Activated naive CD4-positive, alpha-beta T cell treated with anti-CD3 and anti-CD28 coated beads, Interleukin-2, amount 50 U/mL, for 72 hours (primary cell): ENCODE measurements around the gene TP53I11. TPM values are rescaled to one million over a fixed set of nuclear protein-coding genes. Genes with fewer than 3 reads are reported as not detected.

Source experiments
- ATAC-seq, 2 donors: fragments of 150-1000 bp; cut with Tn5 transposase; 2 replicates each; pipeline ENCODE4 v1.10.0; 2021; ENCODE audit warnings: mild to moderate bottlenecking in 2 of 2, moderate library complexity in 2 of 2
- DNase-seq, 2 donors: peaks; one replicate each; pipeline ENCODE4 v3.0.0; 2021 to 2022; ENCODE audit warnings: low spot score in 2 of 2
- H3K27ac Mint-ChIP-seq, 2 donors: one replicate each; pipeline ENCODE4 v1.8.0; 2022; ENCODE audit warnings: mild to moderate bottlenecking in 2 of 2, mixed read lengths in 2 of 2
- H3K36me3 Mint-ChIP-seq, 2 donors: one replicate each; pipeline ENCODE4 v1.8.0; 2022; ENCODE audit warnings: mixed read lengths in 2 of 2
- H3K9me3 Mint-ChIP-seq, 2 donors: one replicate each; pipeline ENCODE4 v1.8.0; 2022; ENCODE audit warnings: mixed read lengths in 2 of 2
- total RNA-seq, 2 donors: library from RNA; stranded (reverse); gene quantifications; one replicate each; pipeline ENCODE4 v1.2.3, GENCODE V29; 2022

Gene TP53I11
- total RNA-seq, 2 donors from 2014 or later = 7.5 to 21.5 TPM

DNA sequence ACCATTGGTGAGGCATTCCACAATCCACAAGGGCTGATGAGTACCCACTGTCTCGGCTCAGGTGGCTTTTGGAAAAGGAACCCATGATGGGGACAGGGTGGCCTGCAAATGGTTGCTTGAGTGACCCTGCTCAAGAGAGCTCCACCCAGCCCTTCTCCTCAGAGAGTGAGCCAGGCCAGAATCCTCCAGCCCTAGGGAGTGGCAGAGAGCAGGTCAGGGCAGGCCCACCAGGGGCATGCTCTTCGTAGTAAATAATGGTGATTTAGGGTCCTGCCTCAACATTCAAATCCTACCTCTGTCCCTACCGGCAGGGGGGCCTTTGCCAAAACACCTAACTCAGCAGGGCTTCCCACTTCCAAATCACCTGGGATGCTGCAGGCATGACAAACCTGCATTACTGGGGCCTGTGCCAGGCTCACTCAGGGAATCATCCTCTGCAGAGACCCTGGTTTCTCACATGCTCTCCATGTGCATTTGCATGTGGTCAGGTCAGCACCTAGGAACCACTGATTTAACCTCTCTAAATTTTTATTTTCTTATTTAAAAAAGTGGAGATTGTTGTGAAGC lies 17.3 kb upstream of the TP53I11 start:
- Mint-ChIP-seq H3K36me3 (no peaks in the 10 kb centered on the region), H3K27ac (no peak overlapping the region), H3K9me3 (no peaks in the 10 kb centered on the region)
- DNase-seq (no peak), ATAC-seq (no peak)

DNA sequence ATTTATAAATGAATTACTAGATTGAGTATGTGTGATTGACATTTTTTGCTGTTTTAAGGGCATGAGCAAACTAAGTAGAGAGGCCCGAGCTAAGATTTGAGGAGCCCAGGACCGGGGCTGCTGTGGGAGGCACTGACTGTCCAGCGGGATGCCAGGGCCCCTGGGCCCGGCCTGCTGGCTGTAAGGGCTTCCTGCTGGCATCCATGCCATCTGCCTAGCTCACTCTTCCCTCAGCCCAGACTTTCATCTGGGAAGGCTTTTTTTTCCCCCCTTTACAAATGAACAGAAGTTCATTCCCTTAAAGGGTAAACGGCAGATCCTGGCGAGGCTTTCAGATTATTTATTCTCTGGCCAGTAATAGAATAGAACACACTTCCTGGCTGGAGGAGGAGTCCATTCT lies 16.0 kb upstream of the TP53I11 start:
- no peak for DNase-seq
- ATAC-seq = no peak
- Mint-ChIP-seq H3K27ac (no peak overlapping the region), H3K9me3 (no peaks in the 10 kb centered on the region), H3K36me3 (no peaks in the 10 kb centered on the region)

DNA sequence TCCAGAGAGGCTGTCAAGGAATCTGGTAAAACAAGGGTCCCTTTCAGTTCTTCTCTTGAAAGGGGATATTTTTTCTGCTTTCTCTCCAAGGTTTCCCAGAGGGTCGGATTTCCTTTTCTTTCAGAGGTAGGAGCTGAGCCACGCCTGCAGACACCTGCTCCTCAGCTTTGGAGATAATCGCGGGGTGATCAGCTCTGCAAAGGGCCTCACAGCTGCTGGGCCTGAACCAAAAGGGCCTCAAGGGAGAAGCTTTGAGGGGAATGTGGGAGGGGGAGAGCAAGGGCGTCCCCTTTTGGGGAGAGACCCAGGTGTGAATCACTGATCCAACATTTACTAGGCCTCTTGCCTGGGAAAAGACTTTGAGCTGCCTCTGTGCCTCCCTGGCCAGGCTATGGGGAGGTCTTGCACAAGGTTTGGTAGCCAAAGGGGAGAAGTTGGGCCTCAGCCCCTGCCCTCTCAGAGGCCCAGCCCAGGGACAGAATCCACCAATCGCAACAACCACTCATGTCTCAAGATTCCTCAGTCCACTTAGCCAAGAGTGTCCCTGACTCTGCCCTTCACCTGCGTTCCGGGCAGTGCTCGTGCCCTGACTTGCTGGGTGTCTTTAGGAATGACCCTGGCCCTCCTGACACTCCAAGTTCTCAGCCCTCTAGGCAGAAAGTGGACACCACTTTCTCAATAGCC lies 14.0 kb upstream of the TP53I11 start:
- no peak overlapping the region for H3K27ac Mint-ChIP-seq
- no peak for DNase-seq

DNA sequence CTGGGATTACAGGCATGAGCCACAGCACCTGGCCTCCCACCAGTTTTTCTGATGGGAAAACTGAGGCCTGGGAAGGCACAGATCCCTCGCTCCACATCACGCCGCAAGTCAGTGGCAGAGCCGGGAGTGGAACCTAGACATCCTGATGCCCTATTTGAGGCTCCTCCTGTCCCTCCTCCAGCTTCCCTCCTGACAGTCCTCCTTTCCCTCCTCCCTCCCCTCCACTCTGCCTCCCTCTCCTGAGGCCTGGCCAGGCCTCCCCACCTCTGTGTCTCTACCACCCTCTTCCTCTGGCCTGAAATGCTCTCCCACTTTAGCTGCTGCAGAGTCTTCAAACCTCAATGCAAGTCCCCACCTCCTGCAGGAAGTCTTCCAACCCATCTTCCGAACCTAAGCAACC lies 13.3 kb upstream of the TP53I11 start:
- H3K27ac Mint-ChIP-seq = no peak overlapping the region
- ATAC-seq (no peak), DNase-seq (no peak)
- no peaks in the 10 kb centered on the region for H3K9me3 Mint-ChIP-seq
- H3K36me3 Mint-ChIP-seq = no peaks in the 10 kb centered on the region

More for the DNA sequence above, 14.0 kb upstream of the TP53I11 start:
- ATAC-seq = no peak
- Mint-ChIP-seq H3K9me3 (no peaks in the 10 kb centered on the region), H3K36me3 (no peaks in the 10 kb centered on the region)

DNA sequence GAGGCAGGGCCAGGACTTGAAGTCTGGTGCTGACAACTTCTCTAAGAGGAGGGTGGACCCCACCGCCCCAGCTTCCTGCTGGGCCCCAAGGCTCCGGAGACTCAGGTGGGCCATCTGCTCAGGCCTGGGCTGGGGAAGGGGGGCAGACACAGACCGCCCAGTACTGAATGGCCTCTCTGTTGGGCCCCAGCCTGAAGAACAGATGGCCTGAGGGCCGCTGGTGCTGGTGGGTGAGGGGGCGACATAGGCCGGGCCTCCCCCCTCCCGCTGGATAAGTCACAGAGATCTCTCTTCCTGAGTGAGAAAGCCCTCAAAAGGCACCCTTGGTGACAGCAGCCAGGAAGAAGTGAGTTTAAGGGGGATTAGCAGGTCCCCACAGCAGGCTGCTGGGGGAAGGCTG lies 12.5 kb upstream of the TP53I11 start:
- Mint-ChIP-seq H3K36me3 (no peaks in the 10 kb centered on the region), H3K27ac (no peak overlapping the region), H3K9me3 (no peaks in the 10 kb centered on the region)
- DNase-seq (no peak), ATAC-seq (no peak)

DNA sequence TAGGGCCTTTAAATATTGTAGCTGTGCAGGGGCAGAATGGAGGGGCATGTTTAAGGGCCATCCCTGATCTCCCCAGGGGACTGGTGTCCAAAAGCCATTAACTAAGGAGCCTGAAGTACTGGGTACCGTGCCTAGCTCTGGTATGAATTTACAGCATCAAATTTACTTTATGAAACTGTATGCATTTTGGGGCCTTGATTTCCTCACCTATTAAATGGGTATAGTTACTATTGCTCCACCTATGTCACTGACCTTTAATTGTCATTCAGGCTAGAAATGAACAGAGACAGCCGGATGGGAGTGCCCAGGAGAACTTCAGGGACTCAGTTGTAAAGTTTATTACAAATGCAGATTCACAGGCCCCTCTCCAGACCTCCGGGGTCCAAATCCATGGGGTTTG lies 11.8 kb upstream of the TP53I11 start:
- Mint-ChIP-seq H3K27ac (no peak overlapping the region), H3K36me3 (no peaks in the 10 kb centered on the region), H3K9me3 (no peaks in the 10 kb centered on the region)
- ATAC-seq (no peak), DNase-seq (no peak)

DNA sequence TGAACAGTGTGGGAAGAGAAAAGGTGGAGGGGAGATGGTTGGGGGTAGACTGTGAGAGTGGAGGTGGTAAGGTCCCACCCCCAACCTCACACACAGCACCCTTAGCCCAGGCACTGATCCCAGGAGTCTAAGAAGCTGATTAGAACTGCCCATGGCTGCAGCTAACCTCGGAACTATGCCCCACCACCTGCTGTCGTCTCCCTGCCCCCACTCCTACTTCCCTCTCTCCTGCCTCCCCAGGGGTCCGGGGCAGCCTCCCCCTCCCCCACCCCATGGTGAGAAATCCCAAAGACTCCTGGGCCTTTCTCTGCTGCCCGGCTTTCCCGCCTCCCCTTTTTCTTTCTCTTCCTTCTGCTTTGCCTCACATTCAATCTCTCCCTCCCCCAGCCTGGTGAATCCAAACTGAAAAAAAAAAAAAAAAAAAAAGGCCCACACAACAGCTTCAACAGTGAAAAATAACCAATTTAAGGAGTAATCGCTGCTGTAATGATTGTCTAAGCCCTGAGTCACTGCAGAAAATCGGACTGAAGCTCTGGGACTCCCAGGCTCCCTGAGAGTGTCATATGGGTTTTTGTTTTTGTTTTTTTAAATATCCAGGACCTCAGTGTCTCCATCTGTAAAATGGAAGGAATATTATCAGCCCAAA lies 9.6 kb upstream of the TP53I11 start:
- ATAC-seq = no peak
- no peak for DNase-seq
- H3K36me3 Mint-ChIP-seq = no peaks in the 10 kb centered on the region
- H3K27ac Mint-ChIP-seq = peak overlapping the region in 1 of 2 donors; percentile 22
- H3K9me3 Mint-ChIP-seq = no peaks in the 10 kb centered on the region

DNA sequence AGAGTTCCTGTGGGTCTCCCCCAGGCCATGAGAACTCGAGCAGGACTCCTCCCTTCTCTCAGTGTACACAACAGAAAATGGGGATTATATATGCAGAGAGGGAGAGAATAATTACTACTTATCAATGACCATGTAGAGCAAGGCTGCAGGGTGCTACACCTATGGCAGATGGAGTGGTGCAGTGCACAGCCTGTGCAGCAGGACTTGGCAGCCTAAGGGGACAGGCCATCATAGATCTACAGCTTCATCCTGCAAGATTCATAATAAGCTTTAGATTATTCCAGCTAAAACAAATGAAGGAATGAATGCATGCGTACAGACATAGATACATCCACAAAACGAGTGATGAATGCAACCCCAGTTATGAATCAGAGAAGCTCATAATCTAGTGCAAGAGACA lies 8.4 kb upstream of the TP53I11 start:
- no peak for ATAC-seq
- DNase-seq = no peak
- H3K36me3 Mint-ChIP-seq = no peaks in the 10 kb centered on the region
- H3K27ac Mint-ChIP-seq = no peak overlapping the region
- no peaks in the 10 kb centered on the region for H3K9me3 Mint-ChIP-seq

DNA sequence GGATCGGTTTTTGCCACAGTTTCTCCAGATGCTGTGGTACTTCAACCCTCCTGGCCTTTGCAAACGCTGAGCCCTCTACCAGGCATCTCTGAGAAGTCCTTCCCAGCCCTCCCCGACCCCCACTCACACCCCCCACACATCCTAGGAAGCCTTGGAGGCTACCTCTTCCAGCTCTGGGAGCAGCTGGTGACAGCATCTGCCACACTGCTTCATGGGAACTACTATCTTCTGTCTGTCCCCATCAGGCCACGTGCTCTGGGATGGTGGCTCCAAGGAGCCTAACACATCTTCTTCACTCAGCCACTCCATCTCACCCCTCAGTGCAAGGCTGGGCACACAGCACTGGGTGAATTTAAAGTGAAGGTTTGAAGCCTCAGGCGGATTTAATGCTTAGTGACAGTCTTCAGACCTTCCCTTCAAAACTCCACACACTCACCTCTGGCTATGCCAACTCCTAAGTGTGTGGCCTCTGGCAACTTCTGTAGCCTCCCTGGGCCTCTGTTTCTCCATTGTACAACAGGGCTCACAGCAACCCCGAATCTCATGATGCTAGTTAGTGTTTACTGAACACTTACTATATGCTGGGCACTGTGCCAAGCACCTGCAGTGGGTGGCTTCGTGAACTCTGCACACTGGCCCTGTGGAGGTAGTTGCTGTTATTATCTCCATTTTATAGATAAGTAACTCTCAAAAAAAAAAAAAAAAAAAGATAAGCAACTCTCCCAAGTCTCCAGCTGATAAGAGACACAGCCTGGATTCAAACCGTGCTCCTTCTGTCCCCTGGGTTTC lies 7.3 kb upstream of the TP53I11 start:
- H3K27ac Mint-ChIP-seq = no peak overlapping the region
- ATAC-seq (no peak), DNase-seq (no peak)
- H3K36me3 Mint-ChIP-seq = no peaks in the 10 kb centered on the region
- no peaks in the 10 kb centered on the region for H3K9me3 Mint-ChIP-seq

DNA sequence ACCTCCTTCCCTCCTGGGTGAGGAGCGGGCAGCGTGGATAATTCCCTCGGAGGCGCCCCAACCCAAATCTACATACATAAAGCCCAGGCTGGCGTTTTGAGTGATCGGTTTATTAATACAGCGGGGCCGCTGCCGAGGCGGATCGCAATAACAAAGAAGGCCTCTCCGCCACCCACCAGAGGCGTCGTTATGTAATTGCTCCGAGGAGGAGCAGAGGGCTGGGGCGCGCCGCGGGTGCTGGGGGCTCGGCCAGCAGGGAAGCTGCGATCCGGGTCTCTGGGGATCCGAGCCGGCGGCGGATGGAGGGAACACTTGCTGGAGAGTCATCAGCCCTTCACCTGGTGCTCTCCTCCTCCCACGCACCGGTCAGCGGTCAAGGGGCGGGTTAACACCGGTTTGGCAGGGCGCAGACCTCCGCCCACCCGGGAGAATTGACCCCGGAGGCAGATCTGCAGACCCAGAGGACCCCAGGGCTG lies 6.4 kb upstream of the TP53I11 start:
- Mint-ChIP-seq H3K36me3 (no peaks in the 10 kb centered on the region), H3K27ac (no peak overlapping the region), H3K9me3 (no peaks in the 10 kb centered on the region)
- DNase-seq = no peak
- ATAC-seq = no peak

DNA sequence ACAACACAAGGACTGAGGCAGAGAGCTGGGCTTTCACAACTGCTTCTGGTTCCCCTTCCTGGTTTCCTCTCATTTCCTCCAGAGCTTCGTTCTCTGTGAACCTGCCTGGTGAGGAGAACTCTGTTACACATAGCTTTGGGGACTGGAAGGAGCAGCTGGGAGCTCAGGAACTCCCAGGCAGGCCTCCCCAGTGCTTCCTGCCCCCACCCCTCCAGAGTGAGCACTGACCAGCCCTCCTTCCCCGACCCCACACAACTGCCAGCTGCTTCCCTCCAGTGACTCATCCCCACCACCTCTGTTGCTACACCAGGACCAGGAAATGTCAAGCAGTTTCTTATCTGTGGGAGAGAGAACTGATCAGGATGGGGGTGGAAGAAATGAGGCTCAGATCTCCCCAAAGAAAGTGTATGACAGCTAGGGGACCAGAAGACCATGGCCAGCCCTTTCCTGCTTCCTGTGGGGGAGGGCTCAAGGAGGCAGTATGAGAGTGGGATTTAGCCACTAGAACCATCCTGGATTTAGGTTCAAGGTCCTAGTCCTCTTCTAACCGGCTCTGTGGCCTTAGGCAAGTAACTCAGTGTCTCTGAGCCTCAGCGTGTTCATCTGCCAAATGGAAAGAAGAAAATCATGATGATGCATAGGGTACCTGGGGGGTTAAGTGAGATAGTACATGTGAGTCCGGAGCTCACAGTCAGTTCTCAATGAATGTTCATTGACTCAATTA lies 4.5 kb upstream of the TP53I11 start:
- Mint-ChIP-seq H3K9me3 (no peaks in the 10 kb centered on the region), H3K27ac (no peak overlapping the region), H3K36me3 (no peaks in the 10 kb centered on the region)
- DNase-seq (no peak), ATAC-seq (peak; percentile 33 to 49)

DNA sequence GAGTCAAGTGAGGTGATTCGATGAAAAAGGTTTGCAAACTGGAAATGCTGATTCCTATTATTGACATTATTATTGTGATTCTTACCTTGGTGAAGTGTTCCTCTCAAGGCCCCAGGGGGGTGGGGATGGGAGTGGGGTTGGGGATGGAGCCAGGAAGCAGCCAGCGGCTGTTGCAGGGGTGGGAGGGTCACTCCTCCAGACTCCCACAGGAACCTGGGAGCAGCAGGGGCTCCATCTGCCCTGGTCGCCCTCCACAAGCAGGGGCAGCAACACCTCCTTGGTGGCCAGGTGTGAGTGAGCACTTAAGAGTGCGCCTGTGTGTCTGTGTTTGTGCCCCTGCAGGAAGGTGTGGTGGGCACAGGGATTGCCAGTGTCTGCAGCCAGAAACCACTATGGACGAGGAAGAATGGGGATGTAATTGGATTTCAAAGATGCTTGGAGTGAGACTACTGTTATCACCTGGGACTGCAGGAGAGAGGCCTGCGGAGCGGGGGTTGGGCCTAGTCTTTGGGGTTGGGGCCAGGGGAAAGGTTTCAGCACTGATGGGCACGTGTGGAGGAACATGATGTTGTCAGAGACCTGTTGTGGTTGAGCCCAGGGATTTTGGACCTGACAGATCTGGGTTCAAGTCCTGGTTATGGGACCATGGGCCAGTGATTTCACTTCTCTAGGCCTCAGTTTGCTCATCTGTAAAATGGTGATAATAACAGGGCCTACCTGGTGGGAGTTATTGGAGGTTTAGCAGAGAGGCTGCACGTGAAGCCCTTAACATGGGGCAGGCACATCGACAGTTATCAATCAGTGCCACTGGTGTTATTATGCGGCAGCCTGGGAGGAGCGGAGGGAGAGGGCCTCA lies 3.6 kb upstream of the TP53I11 start:
- Mint-ChIP-seq H3K27ac (peak overlapping the region in 1 of 2 donors; percentile 36), H3K36me3 (no peaks in the 10 kb centered on the region), H3K9me3 (no peaks in the 10 kb centered on the region)
- no peak for DNase-seq
- no peak for ATAC-seq

DNA sequence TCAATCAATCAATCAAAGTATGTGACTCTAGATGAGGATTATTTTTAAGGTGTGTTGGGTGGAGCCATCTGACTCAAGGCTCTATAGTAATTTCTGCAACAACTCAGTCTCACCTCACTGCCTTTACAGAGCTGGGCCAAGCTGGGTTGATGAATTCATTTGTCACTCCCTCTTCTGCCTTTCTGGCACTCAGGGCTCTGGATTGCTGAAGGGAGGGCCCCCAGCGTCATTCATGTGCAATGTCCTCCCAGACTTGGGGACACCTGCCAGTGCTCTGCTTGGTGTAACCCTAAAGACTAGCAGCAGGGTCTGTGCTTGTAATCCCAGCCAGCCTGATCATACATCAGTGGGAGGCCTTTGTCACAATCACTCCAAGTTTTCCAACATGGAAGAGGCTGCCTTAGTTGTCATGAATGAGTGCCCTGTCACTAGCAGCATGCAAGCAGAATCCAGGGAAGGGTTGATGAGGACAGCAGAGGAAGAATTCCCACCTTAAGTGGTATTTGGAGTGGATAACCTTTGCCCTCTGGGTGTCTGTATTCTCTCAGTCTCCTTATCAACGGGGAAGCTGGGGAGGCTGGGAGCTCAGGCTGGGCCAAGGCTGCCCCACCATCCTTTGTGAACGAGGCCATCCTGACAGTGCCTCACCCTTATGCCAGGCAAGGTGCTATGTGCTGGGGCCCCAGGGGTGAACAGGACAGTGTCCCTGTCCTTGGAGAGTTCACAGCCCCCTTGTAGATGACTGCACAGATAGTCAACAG lies 2.0 kb upstream of the TP53I11 start:
- DNase-seq (no peak), ATAC-seq (no peak)
- Mint-ChIP-seq H3K9me3 (no peaks in the 10 kb centered on the region), H3K27ac (no peak overlapping the region), H3K36me3 (no peaks in the 10 kb centered on the region)

DNA sequence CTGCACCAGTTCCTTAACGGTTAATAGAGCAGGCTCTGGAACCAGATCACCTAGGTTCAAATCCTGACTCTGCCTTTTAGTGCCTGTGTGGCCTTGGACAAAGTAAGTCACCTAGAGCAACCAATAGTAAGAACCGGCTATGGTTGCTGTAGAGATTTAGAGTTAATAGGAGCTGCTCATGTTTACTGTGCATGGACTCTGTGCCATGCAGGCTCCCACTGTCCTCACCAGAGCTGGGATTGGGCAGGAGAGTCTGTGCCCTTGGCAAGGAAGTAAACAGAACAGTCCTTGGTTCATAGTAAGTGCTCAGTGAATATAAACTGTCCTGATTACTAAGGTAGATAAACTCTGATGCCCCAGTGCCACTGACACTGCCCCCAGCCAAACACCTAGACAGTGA lies 1.4 kb upstream of the TP53I11 start:
- H3K9me3 Mint-ChIP-seq = no peaks in the 10 kb centered on the region
- no peak for ATAC-seq
- H3K36me3 Mint-ChIP-seq = no peaks in the 10 kb centered on the region
- no peak for DNase-seq
- no peak overlapping the region for H3K27ac Mint-ChIP-seq

DNA sequence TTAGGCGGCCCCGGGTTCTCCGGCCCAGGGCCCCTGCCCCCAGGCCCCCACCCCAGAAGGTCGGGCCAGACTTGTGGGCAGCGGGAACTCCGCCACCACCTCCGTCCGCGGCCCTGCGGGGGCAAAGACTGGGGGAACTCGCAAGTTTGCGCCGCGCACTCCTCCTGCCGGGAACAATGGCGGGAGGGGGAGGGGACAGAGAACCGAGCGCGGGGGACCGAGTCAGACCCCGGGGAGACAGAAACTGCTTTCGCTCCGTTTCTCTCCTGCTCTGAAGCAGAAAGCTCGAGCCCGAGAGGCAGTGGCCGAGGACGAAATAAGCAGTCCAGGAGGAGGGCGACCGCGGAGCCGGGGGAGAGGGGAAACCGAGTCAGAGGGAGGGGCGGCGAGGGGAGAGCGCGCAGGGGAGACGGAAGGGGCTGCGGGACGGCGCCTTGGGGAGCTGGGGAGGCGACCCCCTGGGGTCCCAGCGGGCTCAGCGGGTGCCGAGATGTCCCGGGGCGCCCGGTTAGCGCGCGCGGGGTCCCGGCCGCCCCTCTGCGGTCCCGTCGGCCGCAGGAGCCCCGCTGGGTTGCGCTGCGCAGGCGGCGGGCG lies 555 bp downstream of the TP53I11 start:
- DNase-seq = peak in 1 of 2 donors; percentile 45
- Mint-ChIP-seq H3K9me3 (no peaks in the 10 kb centered on the region), H3K36me3 (no peaks in the 10 kb centered on the region), H3K27ac (no peak overlapping the region)
- peak in 1 of 2 donors; percentile 20 for ATAC-seq
